Stimulated activated CD8-positive, alpha-beta memory T cell treated with anti-CD3 and anti-CD28 coated beads, Interleukin-7, amount 100 ng/mL, for 24 hours (primary cell): ENCODE data around the gene PBOV1.

Experiments
- DNase-seq: peaks from one replicate; pipeline ENCODE4 v3.0.0-alpha.2; 2020; ENCODE audit warnings: low read depth

Gene PBOV1

DNA sequence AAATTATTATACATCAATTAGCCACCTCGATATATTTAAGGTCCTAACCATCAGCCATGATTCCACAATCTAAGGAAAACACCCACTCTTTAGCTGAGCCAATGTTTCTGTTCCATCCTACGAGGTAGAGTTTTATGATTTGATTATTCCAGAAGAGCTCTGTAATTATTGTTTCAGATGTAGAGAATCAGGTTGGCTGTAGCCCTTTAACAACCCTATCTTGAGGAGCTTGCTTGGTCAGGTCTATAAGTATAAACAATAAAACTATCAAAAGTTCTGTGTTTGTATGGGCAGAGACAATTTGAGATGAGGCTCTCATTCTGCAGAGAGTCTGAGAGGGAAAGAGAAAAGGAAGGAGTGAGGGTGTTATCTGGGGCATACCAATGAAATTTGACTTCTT lies at the start of gene PBOV1:
PBOV1 (minus strand) TSS at position 43 of the 400 bp plus-strand sequence. CDS start 96 bp downstream, outside the sequence.
- DNase-seq = no peak

DNA sequence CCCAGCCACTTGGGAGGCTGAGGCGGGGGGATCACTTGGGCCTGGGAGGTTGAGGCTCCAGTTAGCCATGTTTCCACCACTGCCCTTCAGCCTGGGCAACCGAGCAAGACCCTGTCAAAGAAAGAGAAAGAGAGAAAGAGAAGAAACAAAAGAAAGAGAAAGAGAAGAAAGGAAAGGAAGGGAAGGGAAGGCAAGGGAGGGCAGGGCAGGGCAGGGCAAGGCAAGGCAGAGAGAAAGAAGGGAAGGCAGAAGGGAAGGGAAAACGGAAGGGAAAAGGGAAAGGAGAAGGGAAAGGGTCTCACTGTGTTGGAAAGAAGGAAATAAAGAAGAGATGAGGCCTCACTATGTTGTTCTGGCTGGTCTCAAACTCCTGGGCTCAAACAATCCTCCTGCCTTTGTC lies 47.8 kb upstream of the PBOV1 start:
- DNase-seq = no peak

DNA sequence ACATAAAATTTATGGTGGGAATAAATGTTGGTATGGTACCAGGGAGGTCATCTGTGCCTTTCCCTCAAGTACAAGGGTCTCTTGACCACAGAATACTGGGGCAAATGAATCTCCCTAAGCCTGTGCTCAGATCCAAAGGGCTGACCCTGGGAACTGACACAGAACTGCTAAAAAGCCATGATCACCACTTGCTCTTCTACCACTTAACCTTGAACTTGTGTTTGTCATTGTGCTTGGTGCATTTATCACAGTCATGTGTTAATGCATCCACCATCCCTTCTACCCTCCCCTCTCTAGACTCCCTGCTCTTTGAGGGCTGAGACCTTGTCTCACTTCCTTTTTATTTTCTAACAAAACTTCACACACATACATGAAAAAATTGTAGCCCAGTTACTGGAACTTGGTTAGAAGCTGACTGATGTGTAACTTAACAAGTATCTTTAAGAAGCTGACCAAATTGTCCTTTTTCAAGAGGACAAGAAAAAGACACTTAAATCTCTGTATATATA lies 46.1 kb upstream of the PBOV1 start:
- DNase-seq = no peak

DNA sequence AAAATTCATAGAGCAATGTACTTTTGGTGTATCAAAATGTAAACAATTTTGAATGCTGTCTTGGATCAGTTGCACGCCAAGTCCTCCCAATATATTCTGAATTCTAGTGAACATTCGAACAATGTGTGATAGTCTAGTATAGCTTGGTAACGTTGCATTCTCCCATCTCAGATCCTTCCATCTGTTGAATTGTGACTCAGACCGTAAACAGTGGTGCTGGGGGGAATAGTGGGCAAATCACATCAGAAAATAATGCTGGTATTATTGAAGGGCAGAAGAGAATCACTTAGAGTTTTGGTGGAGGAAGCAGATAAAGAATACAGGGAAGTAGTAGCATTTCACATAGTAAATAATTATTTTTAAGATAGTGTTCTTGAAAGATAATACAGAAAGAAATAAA lies 45.7 kb upstream of the PBOV1 start:
- DNase-seq = no peak

DNA sequence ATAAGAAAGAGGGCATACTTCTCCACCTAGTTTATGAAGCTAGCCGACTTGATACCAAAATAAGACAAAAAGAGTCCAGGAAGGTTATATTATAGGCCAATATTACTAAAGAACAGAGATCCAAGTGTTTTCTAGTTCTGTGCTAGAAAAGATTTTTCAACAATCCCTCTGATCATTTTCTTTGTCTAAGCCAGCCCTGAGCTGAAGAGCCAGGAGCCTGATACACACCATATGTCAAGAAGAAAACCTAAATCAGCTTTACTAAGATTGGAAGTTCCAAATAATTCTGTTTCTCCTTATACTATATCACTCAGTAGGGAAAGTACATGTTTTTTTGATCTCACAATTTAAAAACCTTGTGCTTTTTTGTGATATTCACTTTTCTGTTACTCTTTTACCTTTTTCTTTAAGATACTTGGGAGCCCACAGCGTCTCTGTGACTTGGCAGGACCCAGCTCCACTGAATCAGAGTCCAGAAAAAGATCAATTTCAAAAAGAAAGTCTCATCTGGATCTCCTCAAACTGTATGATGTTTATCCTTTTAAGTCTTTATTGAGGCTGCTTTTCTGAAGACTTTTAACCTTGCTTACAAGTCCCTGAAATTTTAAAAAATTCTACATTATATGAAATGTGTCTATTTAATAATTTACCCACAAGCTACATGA lies 43.0 kb upstream of the PBOV1 start:
- no peak for DNase-seq

DNA sequence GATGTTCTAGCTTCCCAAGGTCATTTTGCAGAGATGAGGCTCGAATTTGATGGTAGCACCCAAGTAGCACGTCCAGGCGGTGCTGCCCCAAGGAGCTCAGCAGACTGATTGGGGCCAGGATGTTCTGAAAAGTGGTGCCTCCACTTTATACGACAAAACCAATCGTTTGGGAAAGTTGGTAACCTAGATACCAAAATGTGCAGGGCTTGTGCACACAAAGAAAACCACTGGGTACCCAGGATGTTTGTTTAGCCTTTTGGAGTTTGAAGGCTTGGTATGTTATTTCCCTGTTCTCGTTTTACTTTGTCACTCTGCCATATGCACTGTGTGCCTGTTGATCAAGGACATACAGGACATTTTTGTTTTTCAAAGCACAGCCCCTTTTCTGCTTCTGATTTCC lies 40.7 kb upstream of the PBOV1 start:
- no peak for DNase-seq

DNA sequence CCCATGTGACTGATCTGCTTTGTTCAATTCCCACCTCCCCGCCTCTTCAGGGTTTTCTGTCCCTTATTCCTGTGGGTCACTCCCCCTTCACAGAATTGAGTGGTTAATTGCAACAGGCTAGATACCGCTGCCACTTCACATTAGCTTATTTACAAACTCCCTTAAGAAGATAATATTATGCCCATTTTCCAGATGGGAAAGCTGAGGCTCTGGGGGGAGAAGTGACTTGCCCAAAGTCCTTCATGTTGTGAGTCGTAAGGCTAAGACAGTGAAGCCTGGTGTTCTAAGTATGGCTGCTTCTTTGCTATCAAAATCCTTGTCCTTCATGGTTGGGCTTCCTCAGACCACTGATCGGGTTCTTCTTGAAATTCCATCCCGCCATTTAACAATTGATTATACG lies 39.9 kb upstream of the PBOV1 start:
- no peak for DNase-seq

DNA sequence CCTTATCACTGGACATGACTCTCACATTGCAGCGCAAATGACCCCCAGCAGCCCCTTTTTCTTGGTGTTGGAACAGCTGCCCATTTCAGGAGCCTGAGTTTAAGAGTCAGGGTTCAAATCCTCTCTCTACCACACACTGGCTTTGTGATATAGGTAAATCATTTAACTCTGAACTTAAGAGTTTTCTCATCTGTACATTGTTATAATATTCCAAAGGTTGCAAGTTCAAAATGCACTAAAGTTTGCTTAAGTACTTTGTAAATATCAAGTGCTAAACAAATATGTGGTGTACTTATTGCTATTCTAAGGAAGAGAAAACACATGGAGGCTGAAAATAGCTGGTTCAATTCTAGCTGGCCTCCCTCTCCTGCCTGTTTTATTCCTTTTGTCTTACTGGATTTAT lies 39.3 kb upstream of the PBOV1 start:
- DNase-seq = no peak

DNA sequence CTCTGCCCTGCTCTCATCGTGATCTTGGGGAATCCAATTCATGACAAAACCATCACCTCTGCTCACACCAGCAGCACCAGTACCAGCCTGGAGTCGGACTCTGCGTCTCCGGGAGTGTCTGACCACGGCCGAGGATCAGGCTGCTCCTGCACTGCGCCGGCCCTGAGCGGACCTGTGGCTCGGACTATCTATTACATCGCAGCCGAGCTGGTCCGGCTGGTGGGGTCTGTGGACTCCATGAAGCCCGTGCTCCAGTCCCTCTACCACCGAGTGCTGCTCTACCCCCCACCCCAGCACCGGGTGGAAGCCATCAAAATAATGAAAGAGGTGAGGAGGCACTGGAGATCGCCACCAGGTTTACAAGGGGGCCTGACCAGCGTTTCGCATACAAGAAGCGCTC lies 37.2 kb upstream of the PBOV1 start:
- DNase-seq = no peak

DNA sequence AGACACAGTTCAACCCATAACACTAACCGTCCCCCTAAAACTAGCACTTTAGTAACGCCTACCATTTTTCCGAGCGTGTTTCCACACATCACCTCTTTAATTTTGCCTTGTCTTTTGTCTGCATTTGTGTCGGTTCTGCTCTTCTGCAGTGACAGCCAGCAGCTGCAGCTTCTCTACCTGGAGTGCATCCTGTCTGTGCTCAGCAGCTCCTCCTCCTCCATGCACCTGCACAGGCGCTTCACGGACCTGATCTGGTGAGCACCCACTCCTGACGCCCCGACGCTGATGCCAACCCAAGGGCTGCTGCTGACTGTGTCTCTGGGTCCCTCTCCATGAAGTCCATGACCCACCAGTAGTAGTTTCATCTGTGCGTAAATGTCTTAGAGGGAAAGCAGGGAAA lies 35.4 kb upstream of the PBOV1 start:
- no peak for DNase-seq

DNA sequence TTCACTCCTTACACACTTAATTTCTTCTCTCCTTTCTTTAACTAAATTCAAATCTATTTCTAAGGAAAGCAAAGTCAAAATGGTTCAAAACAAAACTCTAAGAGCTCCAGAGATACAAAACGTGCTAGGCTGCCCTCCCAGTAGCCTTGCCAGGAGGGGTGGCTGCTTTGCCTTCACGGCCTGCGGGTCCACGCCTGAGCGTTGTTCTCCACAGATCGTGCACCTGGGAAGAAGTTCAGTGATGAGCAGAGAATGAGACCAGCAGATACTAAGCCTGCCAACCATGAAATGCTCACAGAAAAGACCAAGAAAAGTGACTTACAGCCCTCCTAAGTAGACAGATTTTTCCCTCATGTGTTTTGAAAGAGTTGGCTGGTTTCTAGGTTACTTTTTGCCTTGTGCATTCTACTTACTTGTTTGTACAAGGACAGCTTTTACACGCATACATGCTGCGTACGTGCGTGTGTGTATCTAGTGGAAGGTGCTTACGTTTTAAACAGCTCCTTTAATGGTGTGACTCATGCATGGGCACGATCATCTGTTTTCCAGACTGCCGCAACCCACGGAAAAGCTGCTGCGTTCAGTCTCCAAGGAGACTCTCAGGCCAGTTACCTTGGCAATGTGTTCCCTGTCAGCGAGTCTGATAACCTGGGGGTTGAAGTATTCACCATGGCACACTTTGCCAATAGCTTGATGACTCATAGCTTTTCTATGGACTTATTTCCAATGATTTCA lies 32.4 kb upstream of the PBOV1 start:
- DNase-seq = no peak

DNA sequence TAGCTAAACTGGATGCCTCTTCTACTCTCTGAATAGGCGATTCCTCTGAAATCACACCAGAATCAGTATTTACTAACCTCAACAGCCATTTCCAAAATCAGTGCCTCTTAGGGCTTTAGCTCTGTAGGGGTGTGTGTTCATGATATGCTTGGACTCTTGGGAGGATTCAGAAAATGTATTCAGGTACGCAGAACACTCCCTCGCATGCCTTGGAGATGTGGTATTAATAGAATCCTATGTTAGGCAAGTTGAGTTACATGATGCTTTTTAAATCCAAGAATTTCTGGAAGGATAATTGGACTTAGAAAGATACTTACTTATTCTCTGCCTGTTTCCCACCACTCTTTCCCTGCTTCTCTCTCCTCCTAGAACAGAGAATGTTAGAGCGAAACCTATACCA lies 31.8 kb upstream of the PBOV1 start:
- DNase-seq = no peak

DNA sequence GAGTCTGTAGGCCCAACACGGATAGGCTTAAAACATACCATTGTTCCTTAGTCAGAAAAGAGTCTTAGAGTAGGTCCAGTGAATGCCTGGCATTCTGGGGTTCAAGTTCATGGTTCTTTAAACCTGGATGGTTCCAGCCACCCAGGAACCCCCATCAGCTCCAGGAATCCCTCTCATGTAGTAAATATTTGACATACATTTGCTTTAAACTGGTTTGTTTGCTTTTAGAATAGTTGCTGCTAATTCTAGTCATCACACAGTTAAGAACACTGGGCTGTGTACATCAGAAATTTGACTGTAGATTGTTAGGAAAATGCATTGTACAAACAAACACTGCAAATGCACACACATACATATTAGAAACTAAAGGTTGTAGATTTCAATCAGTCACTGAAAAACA lies 30.6 kb upstream of the PBOV1 start:
- no peak for DNase-seq

DNA sequence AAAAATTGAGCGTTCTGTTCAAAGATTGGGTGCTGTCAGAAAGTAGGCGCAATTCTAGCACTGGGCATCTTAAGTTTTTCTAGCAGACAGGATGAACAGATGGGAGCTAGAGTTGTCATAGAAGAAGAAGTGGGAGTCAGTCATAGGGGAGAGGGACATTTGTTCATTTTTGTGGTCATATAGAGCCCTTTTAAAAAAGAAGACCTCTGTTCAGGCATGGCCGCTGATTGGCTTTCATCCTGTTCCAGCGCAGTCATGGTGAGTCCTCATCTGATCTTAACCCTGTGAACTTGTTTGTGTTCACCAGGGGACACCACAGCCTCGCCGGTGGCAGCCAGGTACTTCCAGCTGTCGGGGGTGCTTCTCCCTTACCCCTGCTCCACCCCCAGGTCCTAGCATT lies 29.7 kb upstream of the PBOV1 start:
- no peak for DNase-seq

DNA sequence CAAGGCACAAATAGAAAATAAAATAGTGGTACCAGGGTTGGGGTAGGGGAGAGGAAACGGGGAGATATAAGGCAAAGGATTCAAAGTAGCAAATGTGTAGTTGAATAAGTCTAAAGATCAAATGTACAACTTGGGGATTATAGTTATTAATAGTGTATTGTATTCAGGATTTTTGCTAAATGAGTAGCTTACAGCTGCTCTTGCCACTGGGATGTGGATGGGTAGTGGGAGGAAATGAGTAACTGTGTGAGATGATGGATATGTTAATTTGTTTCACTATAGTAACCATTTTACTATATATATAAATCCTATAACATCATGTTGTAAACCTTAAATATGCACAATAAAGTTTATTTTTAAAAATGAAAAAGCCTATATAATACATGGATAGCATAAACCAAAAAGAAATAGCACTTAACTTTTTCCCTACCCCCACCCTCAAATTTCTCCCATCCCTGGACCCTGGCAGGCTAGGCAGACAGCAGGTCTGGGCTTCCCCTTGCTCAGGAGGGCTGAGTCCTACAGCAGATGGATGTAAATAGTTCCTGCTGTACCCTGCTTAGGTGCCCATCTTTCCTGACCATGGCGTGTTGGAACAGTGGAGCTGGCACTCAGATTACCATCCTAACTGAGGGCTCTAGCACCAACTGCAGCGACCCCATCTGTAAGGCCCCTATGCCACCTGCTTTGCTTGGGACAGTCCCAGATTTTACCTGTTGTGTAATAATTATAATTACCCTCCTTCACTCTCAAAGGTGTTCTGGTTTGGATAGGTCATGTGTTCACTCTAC lies 28.6 kb upstream of the PBOV1 start:
- no peak for DNase-seq

DNA sequence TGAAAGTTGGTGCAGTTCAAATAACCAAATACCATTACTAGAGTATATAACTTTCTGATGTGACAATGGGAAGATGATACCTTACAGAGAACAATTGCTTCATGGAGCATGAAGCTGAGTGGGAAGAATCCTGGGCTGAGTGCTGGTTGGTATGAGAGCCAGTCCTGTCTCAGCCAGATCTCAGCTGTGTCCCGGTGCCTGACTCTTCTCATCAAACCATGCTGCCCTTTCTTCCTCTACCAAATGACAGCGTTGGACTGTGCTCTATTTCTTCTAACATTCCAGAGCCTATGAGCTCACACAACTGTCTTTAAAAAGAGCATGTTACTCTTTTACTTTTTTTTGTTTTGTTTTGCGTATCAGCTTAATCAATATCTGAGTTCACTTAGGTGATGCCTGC lies 27.5 kb upstream of the PBOV1 start:
- DNase-seq = no peak

DNA sequence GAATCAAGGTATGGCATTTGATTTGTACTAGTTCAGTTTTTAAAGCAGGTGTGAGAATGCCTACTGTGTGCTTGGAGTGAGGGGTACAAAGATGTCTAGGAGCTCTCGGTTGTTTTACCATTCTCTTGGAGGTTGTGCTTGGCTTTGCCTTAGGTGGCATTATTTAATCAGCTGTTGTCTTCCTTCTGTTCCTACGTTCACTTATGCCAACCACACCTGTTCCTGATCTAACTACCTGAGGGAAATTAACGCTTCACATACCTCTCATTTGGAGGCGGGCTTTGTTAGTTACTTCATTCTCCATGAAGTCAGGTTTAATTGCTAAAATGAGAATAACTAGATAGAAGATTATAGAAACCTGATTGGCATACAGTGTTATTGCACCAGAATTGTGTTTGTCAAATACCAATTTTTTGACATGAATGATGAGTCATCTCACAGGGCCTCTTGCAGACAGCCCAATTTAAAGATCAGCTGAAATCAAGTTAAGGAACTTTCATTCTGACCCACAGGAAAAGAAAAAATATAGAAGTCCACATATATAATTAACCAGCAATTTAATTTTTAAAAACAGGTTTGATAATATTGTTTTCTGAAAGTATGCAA lies 24.8 kb upstream of the PBOV1 start:
- no peak for DNase-seq

DNA sequence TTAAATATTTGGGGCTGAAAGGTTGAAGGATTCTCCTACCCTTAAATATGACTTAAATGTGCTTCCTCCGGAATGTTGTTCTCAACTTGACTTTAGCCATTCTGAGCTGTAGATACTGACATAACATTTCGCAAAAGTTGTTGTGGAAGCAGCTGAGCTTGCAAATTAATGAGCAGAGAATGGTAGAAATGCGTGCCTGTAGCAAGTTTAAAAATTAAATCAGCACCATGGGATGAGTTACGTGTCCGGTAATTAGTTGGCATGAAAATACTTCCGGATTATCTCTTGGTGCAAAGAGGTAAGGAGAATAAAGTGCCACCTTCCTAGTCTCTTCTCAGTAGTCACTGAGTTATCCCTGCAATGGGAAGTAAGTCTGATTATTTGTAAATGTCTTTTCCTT lies 23.6 kb upstream of the PBOV1 start:
- DNase-seq = no peak

DNA sequence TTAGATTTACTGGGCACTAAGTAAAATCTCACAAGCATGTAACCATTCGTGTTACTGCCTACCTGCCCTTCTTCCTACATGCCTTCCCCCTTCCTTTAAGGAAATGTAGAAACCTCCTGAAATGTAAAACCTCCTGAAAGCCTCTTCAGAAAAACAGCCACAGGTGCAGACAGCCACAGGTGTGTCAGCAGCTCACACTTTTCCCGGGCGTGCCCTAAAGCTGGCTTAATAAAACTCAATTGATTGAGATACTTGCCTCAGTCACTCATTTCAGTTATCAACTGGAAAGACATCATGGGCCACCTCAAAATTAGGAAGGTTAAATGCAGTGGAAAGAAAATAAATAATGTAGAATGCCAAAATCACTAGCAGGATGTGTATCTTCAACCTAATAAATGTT lies 23.1 kb upstream of the PBOV1 start:
- DNase-seq = no peak

DNA sequence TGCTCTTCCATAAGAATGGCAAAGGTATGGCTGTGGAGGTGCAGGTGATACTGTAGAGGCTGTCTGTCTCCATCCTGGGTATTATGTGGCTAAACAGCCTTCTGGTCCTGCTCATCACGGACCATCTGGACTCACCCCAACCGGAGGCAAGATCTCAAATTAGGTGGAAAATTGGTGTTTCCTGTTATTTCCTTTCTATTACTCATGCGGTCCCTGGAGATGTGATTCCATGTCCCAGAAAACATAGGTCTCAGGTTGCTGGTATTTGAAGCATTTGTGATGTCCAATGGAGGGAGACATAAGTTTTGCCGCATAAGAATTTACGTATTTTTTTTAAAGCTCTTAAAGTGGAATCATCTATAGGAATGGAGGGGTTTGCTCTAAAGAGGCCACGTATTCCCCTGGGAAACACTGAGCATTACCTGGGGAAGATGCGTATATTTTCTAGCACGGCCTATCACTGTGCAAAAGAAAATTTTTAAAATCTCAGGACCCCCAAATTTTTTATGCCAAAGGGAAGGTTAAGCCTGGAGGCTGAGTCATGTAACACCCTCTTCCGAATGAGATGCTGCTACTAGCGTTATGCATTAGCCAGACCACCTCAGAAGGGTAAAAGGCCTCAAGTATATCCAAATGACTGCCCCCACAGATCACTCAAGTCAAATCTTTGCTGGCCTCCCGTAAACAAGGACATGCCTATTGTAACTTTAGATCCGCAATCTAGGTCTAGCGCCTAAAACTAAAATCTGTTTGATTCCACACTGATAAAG lies 22.4 kb upstream of the PBOV1 start:
- DNase-seq = no peak

DNA sequence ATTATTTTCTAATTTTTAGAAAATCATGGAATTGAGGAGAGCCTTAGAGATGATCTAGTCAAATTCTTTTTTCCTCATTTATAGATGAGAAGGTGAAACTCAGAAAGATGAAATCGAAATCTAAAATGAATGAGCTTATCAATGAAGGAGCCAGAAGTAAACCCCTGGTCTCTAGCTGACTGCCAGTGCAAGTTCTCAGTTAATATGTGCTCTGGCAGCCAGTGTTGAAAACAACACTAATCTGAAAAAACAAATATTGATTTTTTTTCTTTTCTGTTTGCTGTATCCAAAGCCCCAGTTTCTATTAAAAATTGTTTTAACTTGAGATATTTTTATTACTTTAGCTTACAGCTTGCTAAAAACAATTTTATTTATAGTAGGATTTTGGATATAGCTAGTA lies 21.5 kb upstream of the PBOV1 start:
- DNase-seq = no peak

DNA sequence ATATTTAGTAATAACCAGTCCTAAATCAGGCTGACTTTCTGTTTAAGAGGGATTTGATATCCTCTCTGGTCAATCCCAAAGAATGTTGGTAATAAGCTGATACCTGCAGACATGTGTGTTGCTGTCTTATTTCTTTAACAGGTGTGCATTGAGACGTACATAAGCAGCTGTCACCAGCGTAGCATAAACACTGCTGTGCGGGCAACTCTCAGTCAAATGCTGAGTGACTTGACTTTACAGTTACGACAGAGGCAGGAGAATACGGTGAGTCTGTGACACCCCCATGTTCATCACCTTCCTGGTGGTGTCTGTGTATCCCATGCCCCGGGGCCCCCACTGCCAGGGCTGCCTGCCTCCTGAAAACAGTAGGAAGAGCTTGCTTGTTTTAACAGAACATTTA lies 20.1 kb upstream of the PBOV1 start:
- DNase-seq = no peak
